ENCODE data around the gene LRRC72. TPM values are rescaled to one million over a fixed set of nuclear protein-coding genes. Genes with fewer than 3 reads are reported as not detected.
"Not testable (repeated sequence)": the region's sequence is repeated elsewhere in the genome, so short reads cannot be mapped to it uniquely, and the experiment has no call there.

LRRC72 gene
- total RNA-seq, 1 donor from 2014 or later, result not detected

DNA sequence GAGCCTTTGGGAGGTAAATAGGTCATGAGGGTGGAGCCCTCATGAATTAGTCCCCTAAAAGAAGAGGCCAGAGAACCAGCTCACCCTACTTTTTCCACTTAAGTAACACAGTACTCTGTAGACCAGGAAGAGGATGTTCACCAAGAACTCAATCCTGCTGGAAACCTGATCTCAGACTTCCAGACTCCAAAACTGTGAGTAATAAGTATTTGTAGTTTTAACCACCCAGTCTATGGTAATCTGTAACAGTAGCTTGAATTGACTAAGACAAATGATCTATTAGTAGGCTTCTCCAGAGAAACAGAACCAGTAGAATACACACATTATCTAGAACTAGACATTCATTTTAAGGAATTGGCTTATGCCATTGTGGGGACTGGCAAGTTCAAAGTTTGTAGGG lies 67.4 kb downstream of the LRRC72 start:
- no peak for DNase-seq (ENCODE audit: low spot score)
- Mint-ChIP-seq H3K27ac (no peak overlapping the region), H3K36me3 (ENCODE audit: low read depth) (no peaks in the 10 kb centered on the region), H3K4me3 (no peak overlapping the region), H3K9me3 (no peaks in the 10 kb centered on the region), H3K27me3 (ENCODE audit: insufficient read depth) (no peaks in the 10 kb centered on the region), H3K4me1 (ENCODE audit: low read depth) (no peaks in the 10 kb centered on the region)
- intact Hi-C loops (cut with micrococcal nuclease), result no loop called here

DNA sequence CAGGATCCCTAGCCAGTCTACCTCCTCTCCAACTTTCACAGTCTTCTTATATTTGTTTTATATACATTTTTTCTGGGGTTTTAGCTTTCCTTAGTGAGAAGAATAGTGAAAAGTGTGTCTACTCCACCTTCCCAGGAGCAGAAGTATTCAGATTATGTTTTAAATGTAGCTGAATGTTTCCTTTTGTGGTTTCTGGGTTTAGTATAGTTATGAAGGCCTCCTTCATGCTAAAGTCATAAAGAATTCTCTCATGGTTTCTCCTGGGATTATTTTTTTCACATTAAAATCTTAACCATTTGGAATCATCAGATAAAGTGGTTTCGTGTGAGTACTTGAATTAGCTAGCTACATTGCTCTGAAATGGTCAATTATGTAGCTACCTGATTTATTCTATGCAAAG lies 68.1 kb downstream of the LRRC72 start:
- intact Hi-C loops (cut with micrococcal nuclease), result no loop called here
- H3K9me3 Mint-ChIP-seq, result no peaks in the 10 kb centered on the region
- no peaks in the 10 kb centered on the region for H3K4me1 Mint-ChIP-seq (ENCODE audit: low read depth)
- DNase-seq (ENCODE audit: low spot score), result no peak
- no peak overlapping the region for H3K27ac Mint-ChIP-seq
- no peak overlapping the region for H3K4me3 Mint-ChIP-seq
- H3K27me3 Mint-ChIP-seq (ENCODE audit: insufficient read depth), result no peaks in the 10 kb centered on the region
- peaks cover 1% of the 10 kb centered on the region for H3K36me3 Mint-ChIP-seq (ENCODE audit: low read depth)

- H3K27me3 Mint-ChIP-seq (ENCODE audit: insufficient read depth); H3K4me3 Mint-ChIP-seq; DNase-seq (ENCODE audit: low spot score); H3K27ac Mint-ChIP-seq; intact Hi-C loops (cut with micrococcal nuclease); H3K4me1 Mint-ChIP-seq (ENCODE audit: low read depth); H3K9me3 Mint-ChIP-seq; H3K36me3 Mint-ChIP-seq (ENCODE audit: low read depth): not testable (repeated sequence)
These were observed 69.0 kb downstream of the LRRC72 start for GRCh38 chr7:16595596-16595995.

DNA sequence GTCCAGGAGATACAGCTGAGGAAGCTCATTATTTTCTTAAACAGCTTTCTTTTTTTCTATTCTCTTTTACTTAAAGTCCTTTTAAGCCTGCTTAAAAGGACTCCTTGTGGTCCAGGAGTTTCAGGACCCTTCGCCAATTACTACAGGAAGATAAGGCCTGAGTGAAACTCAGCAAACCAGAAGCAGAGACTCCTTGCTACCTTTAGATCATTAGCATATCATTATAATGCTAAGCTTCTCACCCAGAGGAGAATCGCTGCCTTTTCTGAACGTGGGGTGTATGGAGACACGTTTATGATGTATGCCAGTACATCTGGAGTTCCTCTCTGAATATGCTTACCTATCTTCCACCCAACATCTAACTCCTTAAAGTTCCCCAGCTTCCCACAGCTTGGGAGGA lies 71.4 kb downstream of the LRRC72 start:
- H3K4me3 Mint-ChIP-seq, result no peak overlapping the region
- no peaks in the 10 kb centered on the region for H3K9me3 Mint-ChIP-seq
- H3K36me3 Mint-ChIP-seq (ENCODE audit: low read depth), result peaks cover 4% of the 10 kb centered on the region
- no peak overlapping the region for H3K27ac Mint-ChIP-seq
- intact Hi-C loops (cut with micrococcal nuclease), result no loop called here
- H3K4me1 Mint-ChIP-seq (ENCODE audit: low read depth), result no peaks in the 10 kb centered on the region
- DNase-seq (ENCODE audit: low spot score), result no peak
- H3K27me3 Mint-ChIP-seq (ENCODE audit: insufficient read depth), result no peaks in the 10 kb centered on the region

GRCh38 chr7:16599860-16600259 lies 73.2 kb downstream of the LRRC72 start:
- no peaks in the 10 kb centered on the region for H3K27me3 Mint-ChIP-seq (ENCODE audit: insufficient read depth)
- intact Hi-C loops (cut with micrococcal nuclease), result loop anchor here (10.0 kb wide), 1 partner anchor 55 kb away; no protein-coding TSS in a partner anchor

DNA sequence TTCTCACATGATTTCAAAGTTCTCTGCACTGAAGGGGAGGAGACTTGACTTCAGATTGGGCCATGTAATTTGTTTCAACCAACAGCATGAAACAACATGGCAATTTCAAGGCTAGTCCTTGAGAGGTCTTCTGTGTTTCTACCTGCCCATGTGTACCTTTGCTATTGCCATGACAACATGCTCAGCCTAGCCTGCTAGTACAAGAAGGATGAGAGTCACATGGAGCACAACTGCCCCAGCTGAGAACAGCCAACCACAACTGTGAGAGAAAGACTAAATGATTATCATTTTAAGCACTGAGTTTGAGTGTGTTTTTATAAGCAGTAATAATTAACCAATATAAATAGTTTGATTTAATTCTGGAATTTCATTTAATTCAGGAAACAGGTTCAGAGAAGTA lies 77.0 kb downstream of the LRRC72 start:
- Mint-ChIP-seq H3K9me3 (no peaks in the 10 kb centered on the region), H3K27me3 (ENCODE audit: insufficient read depth) (no peaks in the 10 kb centered on the region), H3K4me3 (no peak overlapping the region), H3K27ac (no peak overlapping the region), H3K4me1 (ENCODE audit: low read depth) (no peaks in the 10 kb centered on the region), H3K36me3 (ENCODE audit: low read depth) (peaks cover 15% of the 10 kb centered on the region)
- DNase-seq (ENCODE audit: low spot score), result no peak
- intact Hi-C loops (cut with micrococcal nuclease), result loop anchor here (1.0 to 10.0 kb wide), 2 partner anchors 51 to 315 kb away; no protein-coding TSS in a partner anchor

More at GRCh38 chr7:16599860-16600259, 73.2 kb downstream of the LRRC72 start:
- H3K36me3 Mint-ChIP-seq (ENCODE audit: low read depth), result peaks cover 9% of the 10 kb centered on the region
- no peaks in the 10 kb centered on the region for H3K9me3 Mint-ChIP-seq
- no peaks in the 10 kb centered on the region for H3K4me1 Mint-ChIP-seq (ENCODE audit: low read depth)
- H3K27ac Mint-ChIP-seq, result no peak overlapping the region
- no peak overlapping the region for H3K4me3 Mint-ChIP-seq
- DNase-seq (ENCODE audit: low spot score), result no peak

GRCh38 chr7:16604054-16604453 lies 77.4 kb downstream of the LRRC72 start:
- no peaks in the 10 kb centered on the region for H3K9me3 Mint-ChIP-seq
- intact Hi-C loops (cut with micrococcal nuclease), result loop anchor here (1.0 to 10.0 kb wide), 2 partner anchors 51 to 314 kb away; no protein-coding TSS in a partner anchor
- no peak overlapping the region for H3K27ac Mint-ChIP-seq
- H3K27me3 Mint-ChIP-seq (ENCODE audit: insufficient read depth), result no peaks in the 10 kb centered on the region
- no peak for DNase-seq (ENCODE audit: low spot score)
- no peaks in the 10 kb centered on the region for H3K4me1 Mint-ChIP-seq (ENCODE audit: low read depth)
- no peak overlapping the region for H3K4me3 Mint-ChIP-seq
- peaks cover 16% of the 10 kb centered on the region for H3K36me3 Mint-ChIP-seq (ENCODE audit: low read depth)

- Mint-ChIP-seq H3K36me3 (ENCODE audit: low read depth) (peaks cover 25% of the 10 kb centered on the region), H3K27me3 (ENCODE audit: insufficient read depth) (no peaks in the 10 kb centered on the region), H3K9me3 (no peaks in the 10 kb centered on the region), H3K4me1 (ENCODE audit: low read depth) (peaks cover 10% of the 10 kb centered on the region), H3K27ac (no peak overlapping the region), H3K4me3 (no peak overlapping the region)
- intact Hi-C loops (cut with micrococcal nuclease), result loop anchor here (10.0 kb wide), 1 partner anchor 48 kb away; no protein-coding TSS in a partner anchor
- DNase-seq (ENCODE audit: low spot score), result no peak
These were observed 80.1 kb downstream of the LRRC72 start for GRCh38 chr7:16606704-16607103.

GRCh38 chr7:16609842-16610450 lies 83.3 kb downstream of the LRRC72 start:
- Mint-ChIP-seq H3K9me3 (no peaks in the 10 kb centered on the region), H3K27ac (no peak overlapping the region), H3K27me3 (ENCODE audit: insufficient read depth) (no peaks in the 10 kb centered on the region), H3K4me3 (no peak overlapping the region), H3K4me1 (ENCODE audit: low read depth) (peaks cover 10% of the 10 kb centered on the region), H3K36me3 (ENCODE audit: low read depth) (peaks cover 23% of the 10 kb centered on the region)
- intact Hi-C loops (cut with micrococcal nuclease), result loop anchor here (10.0 kb wide), 1 partner anchor 45 kb away; no protein-coding TSS in a partner anchor
- DNase-seq (ENCODE audit: low spot score), result no peak

DNA sequence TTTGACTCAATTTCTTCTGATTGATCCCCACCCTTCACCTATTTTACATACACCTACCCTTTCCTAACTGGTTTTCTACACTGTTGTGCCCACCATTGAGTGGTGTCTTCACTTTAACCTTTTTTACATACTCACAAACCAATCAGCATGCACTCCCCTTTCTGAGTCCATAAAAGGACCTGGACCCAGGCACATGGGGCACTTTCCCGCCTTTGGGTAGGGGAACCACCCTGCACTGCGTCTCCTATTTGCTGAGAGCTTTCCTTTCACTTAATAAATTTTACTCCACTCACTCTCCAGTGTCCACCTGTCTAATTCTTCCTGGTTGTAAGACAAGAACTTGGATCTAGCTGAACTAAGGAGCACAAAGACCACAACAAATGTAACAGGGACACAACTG lies 85.1 kb downstream of the LRRC72 start:
- Mint-ChIP-seq H3K36me3 (ENCODE audit: low read depth) (peaks cover 23% of the 10 kb centered on the region), H3K4me1 (ENCODE audit: low read depth) (peaks cover 10% of the 10 kb centered on the region), H3K27ac (no peak overlapping the region), H3K4me3 (no peak overlapping the region), H3K27me3 (ENCODE audit: insufficient read depth) (no peaks in the 10 kb centered on the region), H3K9me3 (no peaks in the 10 kb centered on the region)
- intact Hi-C loops (cut with micrococcal nuclease), result no loop called here
- DNase-seq (ENCODE audit: low spot score), result no peak

GRCh38 chr7:16615228-16615627 lies 88.6 kb downstream of the LRRC72 start:
- Mint-ChIP-seq H3K36me3 (ENCODE audit: low read depth) (peaks cover 17% of the 10 kb centered on the region), H3K27ac (no peak overlapping the region), H3K4me1 (ENCODE audit: low read depth) (peaks cover 19% of the 10 kb centered on the region), H3K9me3 (no peaks in the 10 kb centered on the region), H3K27me3 (ENCODE audit: insufficient read depth) (no peaks in the 10 kb centered on the region), H3K4me3 (no peak overlapping the region)
- DNase-seq (ENCODE audit: low spot score), result no peak
- intact Hi-C loops (cut with micrococcal nuclease), result loop anchor here (5.0 kb wide), 1 partner anchor 97 kb away; no protein-coding TSS in a partner anchor

- peaks cover 14% of the 10 kb centered on the region for H3K36me3 Mint-ChIP-seq (ENCODE audit: low read depth)
- H3K4me3 Mint-ChIP-seq, result no peak overlapping the region
- H3K4me1 Mint-ChIP-seq (ENCODE audit: low read depth), result peaks cover 18% of the 10 kb centered on the region
- no peak overlapping the region for H3K27ac Mint-ChIP-seq
- intact Hi-C loops (cut with micrococcal nuclease), result loop anchor here (5.0 kb wide), 1 partner anchor 96 kb away; no protein-coding TSS in a partner anchor
- H3K27me3 Mint-ChIP-seq (ENCODE audit: insufficient read depth), result no peaks in the 10 kb centered on the region
- no peak for DNase-seq (ENCODE audit: low spot score)
- H3K9me3 Mint-ChIP-seq, result no peaks in the 10 kb centered on the region
These were observed 89.5 kb downstream of the LRRC72 start for GRCh38 chr7:16616122-16616521.

DNA sequence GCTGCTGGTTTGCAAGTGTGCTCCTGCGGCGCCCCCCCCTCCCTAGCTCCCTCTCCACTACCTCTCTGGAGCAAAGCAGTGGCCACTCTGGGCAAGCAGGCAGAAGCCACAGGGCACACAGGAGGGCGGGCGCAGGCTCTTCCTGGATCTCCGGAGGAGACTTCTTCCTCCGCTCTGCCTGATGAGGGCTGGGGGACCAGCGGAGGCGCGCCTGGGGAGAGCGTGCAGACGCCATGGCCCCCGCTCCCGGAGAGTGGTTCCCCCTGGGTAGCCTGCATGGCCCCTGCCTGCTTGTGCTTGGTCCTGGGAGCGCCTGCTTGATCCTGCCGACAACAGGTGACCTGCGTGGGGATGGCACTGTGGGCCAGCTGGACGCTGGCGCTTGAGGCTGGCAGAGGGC lies 89.9 kb downstream of the LRRC72 start:
- Mint-ChIP-seq H3K27me3 (ENCODE audit: insufficient read depth) (no peaks in the 10 kb centered on the region), H3K27ac (no peak overlapping the region), H3K36me3 (ENCODE audit: low read depth) (peaks cover 14% of the 10 kb centered on the region), H3K4me3 (no peak overlapping the region), H3K4me1 (ENCODE audit: low read depth) (peaks cover 18% of the 10 kb centered on the region), H3K9me3 (no peaks in the 10 kb centered on the region)
- no peak for DNase-seq (ENCODE audit: low spot score)
- intact Hi-C loops (cut with micrococcal nuclease), result loop anchor here (5.0 kb wide), 1 partner anchor 96 kb away; no protein-coding TSS in a partner anchor
